ENCODE data around the gene TAF5L.
A peak's percentile ranks its signal among the peaks of the same experiment; 100 is the strongest.

Gene TAF5L

GRCh38 chr1:229625915-229626831 lies at the start of gene TAF5L, which contains the start of gene URB2:
Gene TAF5L (minus strand): TSS chr1:229626122. CDS start chr1:229614482, 11,640 bp downstream.
Gene URB2 (plus strand): TSS chr1:229626247. CDS start chr1:229627634, 1,387 bp downstream.
- DNase-seq: peak; percentile 93

GRCh38 chr1:229675396-229675795 lies 49.5 kb upstream of the TAF5L start:
- no peak for DNase-seq

GRCh38 chr1:229674042-229674441 lies 48.1 kb upstream of the TAF5L start:
- DNase-seq: no peak

- DNase-seq: no peak
These were observed 46.3 kb upstream of the TAF5L start for GRCh38 chr1:229672246-229672645.

GRCh38 chr1:229671310-229671709 lies 45.4 kb upstream of the TAF5L start:
- no peak for DNase-seq

- no peak for DNase-seq
These were observed 43.4 kb upstream of the TAF5L start for GRCh38 chr1:229669333-229669732.

- no peak for DNase-seq
These were observed 40.7 kb upstream of the TAF5L start for GRCh38 chr1:229666585-229666984.

GRCh38 chr1:229665912-229666558 lies 40.1 kb upstream of the TAF5L start:
- DNase-seq: no peak

- DNase-seq: peak; percentile 89
These were observed 38.3 kb upstream of the TAF5L start for GRCh38 chr1:229664133-229664689.

GRCh38 chr1:229661897-229662296 lies 36.0 kb upstream of the TAF5L start:
- no peak for DNase-seq

- DNase-seq: peak; percentile 72
These were observed 35.3 kb upstream of the TAF5L start for GRCh38 chr1:229661022-229661877.

GRCh38 chr1:229657993-229658755 lies 32.3 kb upstream of the TAF5L start:
- no peak for DNase-seq

- no peak for DNase-seq
These were observed 29.9 kb upstream of the TAF5L start for GRCh38 chr1:229655781-229656180.

GRCh38 chr1:229653420-229653819 lies 27.5 kb upstream of the TAF5L start:
- no peak for DNase-seq

- no peak for DNase-seq
These were observed 25.6 kb upstream of the TAF5L start for GRCh38 chr1:229651546-229651945.

GRCh38 chr1:229650045-229650444 lies 24.1 kb upstream of the TAF5L start:
- no peak for DNase-seq

- DNase-seq: no peak
These were observed 22.5 kb upstream of the TAF5L start for GRCh38 chr1:229648406-229648805.

GRCh38 chr1:229645324-229645993 lies 19.5 kb upstream of the TAF5L start:
- no peak for DNase-seq

GRCh38 chr1:229643996-229644745 lies 18.2 kb upstream of the TAF5L start:
- DNase-seq: no peak

GRCh38 chr1:229642970-229643369 lies 17.0 kb upstream of the TAF5L start:
- DNase-seq: no peak

GRCh38 chr1:229642376-229642775 lies 16.5 kb upstream of the TAF5L start:
- no peak for DNase-seq

Data from activated CD4-positive, alpha-beta T cell treated with anti-CD3 and anti-CD28 coated beads, Interleukin-2, Interleukin-6, amounts not matched to agents 100 ng/mL and 50 ng/mL, durations not matched to agents 16 hours and 8 hours (primary cell).